Kidney capillary endothelial cell (primary cell): Measurements from ENCODE around the gene SH3PXD2A.

Source experiments
- DNase-seq: peaks from one replicate; pipeline ENCODE4 v3.0.0-alpha.2; 2018; ENCODE audit warnings: low spot score

SH3PXD2A gene

GRCh38 chr10:103582331-103583123 is 272.8 kb downstream of the SH3PXD2A start:
- DNase-seq: no peak

GRCh38 chr10:103581499-103581898 is 273.9 kb downstream of the SH3PXD2A start:
- DNase-seq: no peak

- DNase-seq: no peak
Measured at GRCh38 chr10:103580430-103580829, 274.9 kb downstream of the SH3PXD2A start.

- no peak for DNase-seq
Measured at GRCh38 chr10:103580011-103580410, 275.4 kb downstream of the SH3PXD2A start.

- no peak for DNase-seq
Measured at GRCh38 chr10:103578782-103579382, 276.5 kb downstream of the SH3PXD2A start.

GRCh38 chr10:103576862-103577261 is 278.5 kb downstream of the SH3PXD2A start:
- no peak for DNase-seq

- no peak for DNase-seq
Measured at GRCh38 chr10:103576076-103576471, 279.3 kb downstream of the SH3PXD2A start.

GRCh38 chr10:103575416-103576075 is 279.8 kb downstream of the SH3PXD2A start:
- no peak for DNase-seq

- DNase-seq: no peak
Measured at GRCh38 chr10:103574097-103575061, 281.0 kb downstream of the SH3PXD2A start.

GRCh38 chr10:103573205-103573487 is 282.2 kb downstream of the SH3PXD2A start:
- DNase-seq: no peak

GRCh38 chr10:103572347-103573204 is 282.8 kb downstream of the SH3PXD2A start:
- DNase-seq: no peak

GRCh38 chr10:103571656-103571975 is 283.8 kb downstream of the SH3PXD2A start:
- no peak for DNase-seq

GRCh38 chr10:103570844-103571655 is 284.3 kb downstream of the SH3PXD2A start:
- DNase-seq: no peak

- DNase-seq: no peak
Measured at GRCh38 chr10:103569896-103570295, 285.5 kb downstream of the SH3PXD2A start.

- no peak for DNase-seq
Measured at GRCh38 chr10:103568505-103568904, 286.9 kb downstream of the SH3PXD2A start.

- no peak for DNase-seq
Measured at GRCh38 chr10:103566536-103566935, 288.8 kb downstream of the SH3PXD2A start.

GRCh38 chr10:103564776-103565520 is 290.4 kb downstream of the SH3PXD2A start:
- DNase-seq: no peak

GRCh38 chr10:103564116-103564501 is 291.3 kb downstream of the SH3PXD2A start:
- DNase-seq: no peak

GRCh38 chr10:103563231-103564115 is 291.9 kb downstream of the SH3PXD2A start:
- no peak for DNase-seq
